ENCODE measurements around the gene SRGAP2C.
"Not testable (repeated sequence)": the region's sequence is repeated elsewhere in the genome, so short reads cannot be mapped to it uniquely, and the experiment has no call there.

The SRGAP2C gene

DNA sequence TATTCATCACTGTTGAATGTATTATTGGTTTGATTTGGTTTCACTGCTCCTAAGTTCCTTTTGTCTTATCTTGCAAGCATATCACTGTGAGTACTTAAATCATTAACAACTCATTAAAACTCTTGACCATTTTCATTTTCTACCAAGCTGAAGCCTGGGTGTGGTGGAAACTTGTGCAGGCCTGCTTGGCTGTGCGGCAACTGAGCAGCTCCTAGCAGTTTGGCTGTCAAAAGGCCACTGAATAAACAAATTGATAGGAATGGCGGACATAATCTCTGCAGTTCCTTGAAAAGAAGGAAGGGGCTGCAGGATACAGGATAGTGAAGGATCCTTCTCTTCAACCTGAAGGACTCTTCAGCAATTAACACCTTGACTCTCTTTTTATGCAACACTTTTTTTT lies 26.0 kb downstream of the SRGAP2C start:
- not testable (repeated sequence) for H3K9ac ChIP-seq (ENCODE audit: low read depth in 1 of 2, low read length in 2 of 2); H3K27ac ChIP-seq (ENCODE audit: low read depth, low read length); H3K4me1 ChIP-seq (ENCODE audit: control insufficient read depth in 1 of 2, insufficient read depth in 2 of 2, low read length in 2 of 2); H3K36me3 ChIP-seq (ENCODE audit: control insufficient read depth in 1 of 2, insufficient read depth in 2 of 2, low read length in 2 of 2); H3K27me3 ChIP-seq (ENCODE audit: control insufficient read depth in 1 of 2, insufficient read depth in 2 of 2, low read length in 2 of 2); H3K9me3 ChIP-seq (ENCODE audit: control insufficient read depth in 1 of 2, low read length in 2 of 2); H3K4me3 ChIP-seq (ENCODE audit: low read depth in 1 of 2, low read length in 2 of 2)

DNA sequence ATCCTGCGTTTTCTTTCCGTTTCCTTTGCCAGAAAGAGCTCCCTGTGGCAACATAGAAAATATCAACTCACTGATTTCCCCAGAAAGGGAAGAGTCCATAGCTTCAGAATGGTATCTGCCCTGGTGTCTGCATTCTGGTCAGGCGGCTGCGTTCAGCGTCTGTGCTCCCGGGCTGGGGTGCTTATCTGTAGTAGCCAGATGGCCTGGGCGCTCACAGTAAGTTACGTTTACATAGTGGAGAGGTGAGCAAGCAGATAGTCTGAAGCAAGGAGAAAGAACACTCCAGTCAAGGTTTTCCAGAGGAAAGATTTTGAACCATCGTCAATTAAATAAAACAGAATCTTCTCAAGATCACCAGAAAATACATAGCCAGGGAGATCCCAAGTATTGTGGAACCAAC lies 28.7 kb downstream of the SRGAP2C start:
- not testable (repeated sequence) for H3K9ac ChIP-seq (ENCODE audit: low read depth in 1 of 2, low read length in 2 of 2); H3K36me3 ChIP-seq (ENCODE audit: control insufficient read depth in 1 of 2, insufficient read depth in 2 of 2, low read length in 2 of 2); H3K4me1 ChIP-seq (ENCODE audit: control insufficient read depth in 1 of 2, insufficient read depth in 2 of 2, low read length in 2 of 2); H3K9me3 ChIP-seq (ENCODE audit: control insufficient read depth in 1 of 2, low read length in 2 of 2); H3K27ac ChIP-seq (ENCODE audit: low read depth, low read length); H3K4me3 ChIP-seq (ENCODE audit: low read depth in 1 of 2, low read length in 2 of 2); H3K27me3 ChIP-seq (ENCODE audit: control insufficient read depth in 1 of 2, insufficient read depth in 2 of 2, low read length in 2 of 2)

DNA sequence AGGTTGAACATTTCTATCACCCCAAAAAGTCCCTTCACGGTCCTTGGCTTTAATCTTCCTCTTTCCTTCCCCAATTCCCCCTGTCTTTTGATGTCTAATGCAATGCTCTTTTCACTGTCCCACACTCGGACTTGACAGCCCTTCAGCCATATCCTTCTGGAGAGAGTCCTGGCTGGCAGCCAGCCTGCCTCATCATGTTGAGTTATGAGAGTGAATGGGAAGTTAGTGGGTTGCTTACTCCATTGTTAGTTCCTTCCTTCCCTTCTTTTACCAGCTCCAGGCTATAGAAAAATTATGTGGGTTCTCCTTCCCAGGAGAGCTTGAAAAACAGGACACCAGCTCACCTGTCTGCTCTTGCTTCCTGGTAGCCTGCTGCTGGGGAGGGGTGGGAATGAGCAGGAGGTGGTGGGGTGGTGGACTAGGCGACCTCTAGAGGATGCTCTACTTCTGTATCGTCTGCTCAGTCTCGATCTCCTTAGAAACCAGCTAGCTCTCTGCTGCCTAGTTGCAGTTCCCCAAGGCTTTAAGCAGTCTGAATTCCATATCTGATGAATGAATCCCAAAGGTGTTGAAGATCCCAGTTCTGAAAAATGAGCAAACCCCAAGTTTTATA lies 29.9 kb downstream of the SRGAP2C start:
- H3K27ac ChIP-seq (ENCODE audit: low read depth, low read length); H3K27me3 ChIP-seq (ENCODE audit: control insufficient read depth in 1 of 2, insufficient read depth in 2 of 2, low read length in 2 of 2): not testable (repeated sequence)

DNA sequence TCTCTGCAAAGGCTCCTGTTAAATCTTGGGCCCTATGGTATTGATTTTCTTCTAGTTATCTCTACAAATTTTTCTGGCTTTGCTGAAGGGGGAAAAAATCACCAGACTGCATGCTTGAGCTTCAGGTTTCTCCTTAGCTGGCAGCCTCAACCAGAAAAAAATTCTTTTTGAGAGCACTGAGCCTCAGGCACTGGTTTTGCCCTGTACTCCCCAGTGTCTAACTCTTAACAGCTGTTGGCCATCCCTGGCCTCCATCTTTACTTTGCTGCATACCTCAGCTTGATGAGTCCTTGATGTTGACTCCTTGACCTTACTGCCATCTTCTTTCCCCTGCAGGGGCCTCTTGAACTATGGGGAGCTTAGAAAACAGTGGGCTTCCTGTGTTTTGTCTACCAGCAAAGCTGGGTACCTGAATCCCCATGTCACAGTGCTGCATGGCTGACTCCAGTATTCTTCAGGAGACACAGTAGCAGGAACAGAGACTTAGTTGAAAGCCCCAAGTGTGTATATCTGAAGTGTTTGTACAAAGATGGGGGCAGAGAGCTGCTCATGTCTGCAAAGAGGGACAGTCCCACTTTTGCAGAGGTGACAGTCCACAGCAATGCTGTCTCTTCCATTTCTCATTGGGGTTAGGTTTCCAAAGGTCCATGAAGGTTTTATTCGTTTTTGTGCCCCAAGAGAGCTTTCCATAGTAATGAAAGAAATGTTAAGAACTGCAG lies 31.1 kb downstream of the SRGAP2C start:
- not testable (repeated sequence) for H3K9ac ChIP-seq (ENCODE audit: low read depth in 1 of 2, low read length in 2 of 2); H3K4me3 ChIP-seq (ENCODE audit: low read depth in 1 of 2, low read length in 2 of 2); H3K27me3 ChIP-seq (ENCODE audit: control insufficient read depth in 1 of 2, insufficient read depth in 2 of 2, low read length in 2 of 2); H3K9me3 ChIP-seq (ENCODE audit: control insufficient read depth in 1 of 2, low read length in 2 of 2); H3K4me1 ChIP-seq (ENCODE audit: control insufficient read depth in 1 of 2, insufficient read depth in 2 of 2, low read length in 2 of 2); H3K27ac ChIP-seq (ENCODE audit: low read depth, low read length); H3K36me3 ChIP-seq (ENCODE audit: control insufficient read depth in 1 of 2, insufficient read depth in 2 of 2, low read length in 2 of 2)

More for the DNA sequence above, 29.9 kb downstream of the SRGAP2C start:
- H3K4me1 ChIP-seq (ENCODE audit: control insufficient read depth in 1 of 2, insufficient read depth in 2 of 2, low read length in 2 of 2); H3K36me3 ChIP-seq (ENCODE audit: control insufficient read depth in 1 of 2, insufficient read depth in 2 of 2, low read length in 2 of 2); H3K9ac ChIP-seq (ENCODE audit: low read depth in 1 of 2, low read length in 2 of 2); H3K9me3 ChIP-seq (ENCODE audit: control insufficient read depth in 1 of 2, low read length in 2 of 2); H3K4me3 ChIP-seq (ENCODE audit: low read depth in 1 of 2, low read length in 2 of 2): not testable (repeated sequence)

DNA sequence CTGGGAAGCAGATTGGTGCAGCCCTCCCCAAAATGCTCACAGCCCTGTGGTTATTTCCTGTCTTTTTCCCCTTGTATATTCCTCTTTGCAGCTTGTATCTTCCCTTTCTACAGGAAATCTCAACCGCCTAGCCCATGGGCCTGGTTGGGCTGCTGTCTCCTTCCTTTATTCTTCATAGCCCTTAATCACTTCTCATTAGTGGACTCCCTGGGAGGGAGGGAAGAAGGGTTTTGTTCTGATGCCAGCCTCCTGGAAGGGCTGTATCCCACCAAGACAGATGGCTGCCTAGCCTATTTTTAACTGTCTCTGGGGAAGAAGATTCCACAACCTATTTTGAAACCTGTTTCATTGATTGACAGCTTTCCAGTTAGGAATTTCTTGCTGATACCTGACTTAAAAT lies 31.9 kb downstream of the SRGAP2C start:
- H3K27ac ChIP-seq (ENCODE audit: low read depth, low read length); H3K27me3 ChIP-seq (ENCODE audit: control insufficient read depth in 1 of 2, insufficient read depth in 2 of 2, low read length in 2 of 2); H3K4me3 ChIP-seq (ENCODE audit: low read depth in 1 of 2, low read length in 2 of 2); H3K4me1 ChIP-seq (ENCODE audit: control insufficient read depth in 1 of 2, insufficient read depth in 2 of 2, low read length in 2 of 2); H3K9me3 ChIP-seq (ENCODE audit: control insufficient read depth in 1 of 2, low read length in 2 of 2); H3K9ac ChIP-seq (ENCODE audit: low read depth in 1 of 2, low read length in 2 of 2); H3K36me3 ChIP-seq (ENCODE audit: control insufficient read depth in 1 of 2, insufficient read depth in 2 of 2, low read length in 2 of 2): not testable (repeated sequence)

DNA sequence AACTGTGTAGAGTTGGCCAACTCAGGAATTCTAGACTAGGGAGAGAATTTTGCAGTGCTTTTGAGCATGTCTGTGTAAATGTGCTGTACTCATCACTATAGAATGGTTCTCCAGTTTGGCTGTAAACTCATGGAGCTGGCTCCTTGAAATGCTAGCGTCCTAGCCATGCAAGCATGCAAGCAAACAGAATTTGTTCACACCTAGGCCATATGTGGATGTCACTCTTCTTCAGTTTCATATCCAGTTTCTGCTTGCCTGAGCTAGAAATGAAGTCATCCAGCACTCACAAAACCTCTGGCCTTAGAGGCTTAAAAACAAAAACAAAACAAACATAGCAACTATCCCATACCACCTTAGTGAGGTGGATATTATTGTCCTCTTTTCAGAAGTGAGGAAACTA lies 37.0 kb downstream of the SRGAP2C start:
- not testable (repeated sequence) for H3K27ac ChIP-seq (ENCODE audit: low read depth, low read length); H3K9ac ChIP-seq (ENCODE audit: low read depth in 1 of 2, low read length in 2 of 2); H3K36me3 ChIP-seq (ENCODE audit: control insufficient read depth in 1 of 2, insufficient read depth in 2 of 2, low read length in 2 of 2); H3K27me3 ChIP-seq (ENCODE audit: control insufficient read depth in 1 of 2, insufficient read depth in 2 of 2, low read length in 2 of 2); H3K4me1 ChIP-seq (ENCODE audit: control insufficient read depth in 1 of 2, insufficient read depth in 2 of 2, low read length in 2 of 2); H3K9me3 ChIP-seq (ENCODE audit: control insufficient read depth in 1 of 2, low read length in 2 of 2); H3K4me3 ChIP-seq (ENCODE audit: low read depth in 1 of 2, low read length in 2 of 2)

DNA sequence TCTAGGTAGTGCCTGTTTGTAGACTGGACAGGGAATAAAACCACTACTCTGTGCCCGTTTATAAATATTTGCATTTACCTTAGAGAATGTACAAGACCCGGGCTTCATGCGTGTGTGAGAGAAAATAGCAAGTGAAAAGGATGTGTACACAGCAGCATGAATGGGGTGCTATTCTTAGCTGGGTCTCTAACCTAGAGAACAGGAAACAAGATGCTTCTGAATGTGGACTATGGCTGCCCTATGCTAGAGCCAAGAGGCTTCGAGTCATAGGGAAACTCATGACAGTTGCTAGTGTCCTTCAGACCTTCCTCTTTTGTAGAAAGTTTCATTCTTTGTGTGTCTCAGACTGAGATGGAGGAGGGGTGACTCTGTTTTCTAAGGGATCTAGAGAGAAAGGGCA lies 39.9 kb downstream of the SRGAP2C start:
- not testable (repeated sequence) for H3K9me3 ChIP-seq (ENCODE audit: control insufficient read depth in 1 of 2, low read length in 2 of 2); H3K36me3 ChIP-seq (ENCODE audit: control insufficient read depth in 1 of 2, insufficient read depth in 2 of 2, low read length in 2 of 2); H3K4me3 ChIP-seq (ENCODE audit: low read depth in 1 of 2, low read length in 2 of 2); H3K4me1 ChIP-seq (ENCODE audit: control insufficient read depth in 1 of 2, insufficient read depth in 2 of 2, low read length in 2 of 2); H3K27me3 ChIP-seq (ENCODE audit: control insufficient read depth in 1 of 2, insufficient read depth in 2 of 2, low read length in 2 of 2); H3K27ac ChIP-seq (ENCODE audit: low read depth, low read length); H3K9ac ChIP-seq (ENCODE audit: low read depth in 1 of 2, low read length in 2 of 2)

DNA sequence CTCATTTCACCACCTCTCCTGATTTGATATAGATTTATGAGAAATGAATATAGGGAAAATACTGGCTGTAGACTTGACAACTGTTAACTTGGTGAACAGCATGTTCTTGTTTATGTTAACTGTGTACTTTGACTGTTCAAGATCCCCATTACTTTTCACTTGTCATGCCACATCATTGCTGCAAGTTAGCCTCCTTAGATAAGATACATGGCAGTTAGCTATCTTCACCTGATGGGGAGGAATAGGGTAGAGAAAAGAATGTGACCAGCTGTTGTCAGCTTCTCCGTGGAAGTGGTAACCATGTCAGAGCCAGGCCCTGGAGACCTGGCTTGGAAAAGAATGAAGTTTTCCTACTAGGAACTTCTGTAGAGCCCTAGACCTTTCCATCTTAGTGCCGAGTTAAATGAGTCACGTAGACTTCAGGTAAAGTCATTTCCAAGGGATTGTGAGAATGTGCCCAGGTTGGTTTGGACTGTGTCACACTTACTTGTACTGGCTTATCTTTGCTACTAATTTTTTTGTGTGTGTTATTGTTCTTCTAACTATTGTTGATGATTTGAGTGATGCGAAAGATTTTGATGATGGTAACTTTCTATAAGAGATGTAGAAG lies 41.6 kb downstream of the SRGAP2C start:
- H3K36me3 ChIP-seq (ENCODE audit: control insufficient read depth in 1 of 2, insufficient read depth in 2 of 2, low read length in 2 of 2); H3K27me3 ChIP-seq (ENCODE audit: control insufficient read depth in 1 of 2, insufficient read depth in 2 of 2, low read length in 2 of 2); H3K27ac ChIP-seq (ENCODE audit: low read depth, low read length); H3K9ac ChIP-seq (ENCODE audit: low read depth in 1 of 2, low read length in 2 of 2); H3K4me3 ChIP-seq (ENCODE audit: low read depth in 1 of 2, low read length in 2 of 2); H3K9me3 ChIP-seq (ENCODE audit: control insufficient read depth in 1 of 2, low read length in 2 of 2); H3K4me1 ChIP-seq (ENCODE audit: control insufficient read depth in 1 of 2, insufficient read depth in 2 of 2, low read length in 2 of 2): not testable (repeated sequence)

DNA sequence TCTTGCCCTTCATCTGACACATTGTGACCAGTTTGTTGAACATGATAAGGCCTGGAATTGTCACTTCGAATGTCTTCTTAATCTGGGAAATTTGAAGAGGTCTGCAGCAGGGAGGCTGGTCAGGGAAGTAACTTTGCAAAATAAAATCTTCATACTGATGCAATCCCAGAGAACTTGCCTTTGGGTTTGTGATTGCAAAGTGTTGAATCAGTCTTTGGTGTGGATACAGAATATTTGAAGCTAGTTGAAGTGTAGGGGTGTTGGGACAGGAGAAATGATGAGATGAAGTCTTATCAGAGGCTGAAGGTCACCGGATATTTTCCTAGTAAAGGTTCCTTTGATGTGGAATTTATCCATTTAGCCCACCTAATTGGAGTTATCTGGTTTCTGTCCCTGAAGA lies 42.1 kb downstream of the SRGAP2C start:
- not testable (repeated sequence) for H3K9me3 ChIP-seq (ENCODE audit: control insufficient read depth in 1 of 2, low read length in 2 of 2); H3K27ac ChIP-seq (ENCODE audit: low read depth, low read length); H3K4me3 ChIP-seq (ENCODE audit: low read depth in 1 of 2, low read length in 2 of 2); H3K36me3 ChIP-seq (ENCODE audit: control insufficient read depth in 1 of 2, insufficient read depth in 2 of 2, low read length in 2 of 2); H3K27me3 ChIP-seq (ENCODE audit: control insufficient read depth in 1 of 2, insufficient read depth in 2 of 2, low read length in 2 of 2); H3K4me1 ChIP-seq (ENCODE audit: control insufficient read depth in 1 of 2, insufficient read depth in 2 of 2, low read length in 2 of 2); H3K9ac ChIP-seq (ENCODE audit: low read depth in 1 of 2, low read length in 2 of 2)

DNA sequence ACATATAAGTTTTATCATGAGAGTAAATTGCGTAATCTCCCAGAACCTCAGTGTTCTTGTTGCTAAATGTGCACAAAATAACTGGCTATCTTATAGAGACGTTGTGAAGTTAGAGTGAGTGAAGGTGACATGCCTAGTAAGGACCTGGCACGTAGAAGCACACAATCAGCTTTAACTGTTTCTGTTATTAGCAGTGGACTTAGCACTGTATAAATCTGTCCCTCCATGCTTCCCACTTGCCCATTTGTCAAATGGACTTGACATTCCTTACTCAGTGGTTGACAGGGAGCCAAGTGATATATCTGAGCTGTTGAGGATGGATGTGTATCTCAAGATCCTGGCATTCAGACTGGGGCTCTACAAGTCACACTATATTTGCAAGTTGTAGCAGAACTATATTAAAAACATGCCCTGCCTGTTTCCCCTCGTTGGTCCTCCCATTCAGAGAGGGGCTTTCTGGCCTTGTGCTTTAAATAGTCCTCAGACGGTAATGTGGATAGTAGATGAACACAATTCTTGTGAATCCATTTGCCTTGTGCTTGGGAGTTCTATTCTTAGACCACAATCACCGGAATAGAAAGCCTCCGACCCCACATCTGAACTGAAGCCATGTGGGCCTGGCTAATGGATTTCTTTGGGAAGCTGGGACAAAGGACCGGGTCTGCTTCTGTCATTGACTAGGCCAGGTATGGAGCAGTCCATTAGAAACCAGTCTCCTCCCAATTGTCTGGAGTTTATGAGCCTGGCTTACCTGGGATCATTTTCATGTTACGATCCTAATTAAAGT lies 43.0 kb downstream of the SRGAP2C start:
- not testable (repeated sequence) for H3K9me3 ChIP-seq (ENCODE audit: control insufficient read depth in 1 of 2, low read length in 2 of 2); H3K27ac ChIP-seq (ENCODE audit: low read depth, low read length); H3K36me3 ChIP-seq (ENCODE audit: control insufficient read depth in 1 of 2, insufficient read depth in 2 of 2, low read length in 2 of 2); H3K9ac ChIP-seq (ENCODE audit: low read depth in 1 of 2, low read length in 2 of 2); H3K4me1 ChIP-seq (ENCODE audit: control insufficient read depth in 1 of 2, insufficient read depth in 2 of 2, low read length in 2 of 2); H3K4me3 ChIP-seq (ENCODE audit: low read depth in 1 of 2, low read length in 2 of 2); H3K27me3 ChIP-seq (ENCODE audit: control insufficient read depth in 1 of 2, insufficient read depth in 2 of 2, low read length in 2 of 2)

Measured in duodenal mucosa (tissue), 2 donors.